Vagina (tissue), 2 donors: ENCODE data around the gene SDHB.

Experiments
- CTCF ChIP-seq, 3 experiments: fragments of 450-650 bp in 2 of 3; fragments of 200-600 bp in 1 of 3; sonication (generic) in 1 of 3; IDR thresholded peaks; one replicate each; pipeline ENCODE4 v1.5.1; 2017 to 2019; ENCODE audit warnings: antibody characterized with exemption in 3 of 3, mild to moderate bottlenecking in 2 of 3, moderate library complexity in 2 of 3
- POLR2A ChIP-seq, 2 donors: fragments of 450-650 bp; IDR thresholded peaks; one replicate each; pipeline ENCODE4 v1.6.1; 2017; ENCODE audit warnings: antibody characterized with exemption in 2 of 2, mild to moderate bottlenecking in 2 of 2, moderate library complexity in 2 of 2

- TF ChIP-seq CTCF (IDR thresholded peaks at IDR 0.05) (no peak), POLR2A (IDR thresholded peaks at IDR 0.05) (no peak)
Observed at GRCh38 chr1:17052641-17053040, 1.2 kb downstream of the SDHB start.
